ENCODE measurements around the gene PCDHGA10. TPM values are rescaled to one million over a fixed set of nuclear protein-coding genes. Genes with fewer than 3 reads are reported as not detected.

Gene PCDHGA10
- total and polyA plus RNA-seq, 9 of the 15 experiments (the other 6 are each of a cell fraction or from before 2014, with no cell fraction given): 0.01 to 0.11 (median 0.05) TPM

DNA sequence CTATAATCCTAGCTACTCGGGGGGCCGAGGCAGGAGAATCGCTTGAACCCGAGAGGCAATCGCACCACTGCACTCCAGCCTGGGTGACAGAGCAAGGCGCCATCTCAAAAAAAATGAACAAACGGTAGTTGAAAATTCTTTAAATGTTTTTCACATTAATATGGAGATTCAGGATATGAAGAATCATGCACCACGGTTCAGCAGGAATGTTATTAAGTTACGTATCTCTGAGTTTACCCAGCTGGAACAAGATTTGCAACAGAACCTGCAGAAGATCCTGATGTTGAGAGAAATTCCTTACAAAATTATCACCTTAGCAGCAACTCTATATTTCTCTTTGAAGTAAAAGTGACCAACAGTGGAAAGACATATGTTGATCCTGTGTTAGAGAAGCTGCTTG lies 27.6 kb downstream of the PCDHGA10 start:
- H3K9ac ChIP-seq (ENCODE audit: insufficient read depth in 1 of 2, low read depth in 2 of 2, low read length in 2 of 2): no peak overlapping the region
- ATAC-seq (no peak), DNase-seq (ENCODE audit: extremely low read depth in 1 of 4, low spot score in 3 of 4) (no peak), FAIRE-seq (no peak)
- no peaks in the 10 kb centered on the region for H3K36me3 ChIP-seq (ENCODE audit: control insufficient read depth, insufficient read depth, low read length)
- WGBS (ENCODE audit: insufficient coverage, low coverage, missing lambda C conversion rate): 0% methylated on average over 9 of the region's 9 CpGs
- H2AFZ ChIP-seq (ENCODE audit: low read depth, low read length): no peak overlapping the region
- H3K4me2 ChIP-seq (ENCODE audit: insufficient read depth, low read length): no peak overlapping the region
- intact Hi-C loops (cut with micrococcal nuclease): no loop called here
- ChIA-PET CTCF (ENCODE audit: low intra/inter-chr PET ratio) (no interaction called here), POLR2A (interaction anchor here (0.6 kb wide), 1 partner anchor 70 kb away, joined by 3 read pairs; the partner anchor contains the start of gene PCDHGB3)
- H3K27me3 ChIP-seq (ENCODE audit: control insufficient read depth in 2 of 2, insufficient read depth in 2 of 2, low read length in 2 of 2): peaks cover 0 to 16% of the 10 kb centered on the region in 2 experiments; a peak in 2 of 5 replicates
- no peaks in the 10 kb centered on the region for H3K79me2 ChIP-seq (ENCODE audit: control insufficient read depth, insufficient read depth, low read length)
- no peaks in the 10 kb centered on the region for H3K9me1 ChIP-seq (ENCODE audit: control insufficient read depth, insufficient read depth, low read length)
- TF ChIP-seq, protein P1, sequence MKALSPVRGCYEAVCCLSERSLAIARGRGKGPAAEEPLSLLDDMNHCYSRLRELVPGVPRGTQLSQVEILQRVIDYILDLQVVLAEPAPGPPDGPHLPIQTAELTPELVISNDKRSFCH (CRISPR knock-in tag; IDR thresholded peaks at IDR 0.05): no peak
- TF ChIP-seq, protein P1 (tag; IDR thresholded peaks at IDR 0.05): no peak
- TF ChIP-seq PPARD (CRISPR knock-in tag; IDR thresholded peaks at IDR 0.05) (no peak), NR2C1 (IDR thresholded peaks at IDR 0.05) (no peak), NR2C1 (tag; IDR thresholded peaks at IDR 0.05) (no peak), KLF10 (CRISPR knock-in tag; IDR thresholded peaks at IDR 0.05) (no peak), PRPF4 (IDR thresholded peaks at IDR 0.05; ENCODE audit: insufficient read depth, low read depth, low read length, poor library complexity, severe bottlenecking) (no peak), FOXJ2 (tag; IDR thresholded peaks at IDR 0.05) (no peak), STAT5A (IDR thresholded peaks at IDR 0.05; ENCODE audit: borderline replicate concordance, low read length) (no peak)
- TF ChIP-seq, protein P2, sequence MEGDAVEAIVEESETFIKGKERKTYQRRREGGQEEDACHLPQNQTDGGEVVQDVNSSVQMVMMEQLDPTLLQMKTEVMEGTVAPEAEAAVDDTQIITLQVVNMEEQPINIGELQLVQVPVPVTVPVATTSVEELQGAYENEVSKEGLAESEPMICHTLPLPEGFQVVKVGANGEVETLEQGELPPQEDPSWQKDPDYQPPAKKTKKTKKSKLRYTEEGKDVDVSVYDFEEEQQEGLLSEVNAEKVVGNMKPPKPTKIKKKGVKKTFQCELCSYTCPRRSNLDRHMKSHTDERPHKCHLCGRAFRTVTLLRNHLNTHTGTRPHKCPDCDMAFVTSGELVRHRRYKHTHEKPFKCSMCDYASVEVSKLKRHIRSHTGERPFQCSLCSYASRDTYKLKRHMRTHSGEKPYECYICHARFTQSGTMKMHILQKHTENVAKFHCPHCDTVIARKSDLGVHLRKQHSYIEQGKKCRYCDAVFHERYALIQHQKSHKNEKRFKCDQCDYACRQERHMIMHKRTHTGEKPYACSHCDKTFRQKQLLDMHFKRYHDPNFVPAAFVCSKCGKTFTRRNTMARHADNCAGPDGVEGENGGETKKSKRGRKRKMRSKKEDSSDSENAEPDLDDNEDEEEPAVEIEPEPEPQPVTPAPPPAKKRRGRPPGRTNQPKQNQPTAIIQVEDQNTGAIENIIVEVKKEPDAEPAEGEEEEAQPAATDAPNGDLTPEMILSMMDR (IDR thresholded peaks at IDR 0.05 in 2 of 3, conservative IDR thresholded peaks at IDR 0.05 in 1 of 3; ENCODE audit: insufficient read depth in 2 of 3, low read depth in 1 of 3, low read length in 3 of 3): no peak
- peaks cover 0 to 6% of the 10 kb centered on the region in 2 experiments; a peak in 1 of 5 replicates for H3K4me1 ChIP-seq (replicated peaks in 1 of 2; ENCODE audit: control insufficient read depth in 2 of 2, insufficient read depth in 2 of 2, low read length in 2 of 2)
- BruUV-seq (replicated peaks): no TSS peak
- no peaks in the 10 kb centered on the region for H4K20me1 ChIP-seq (replicated peaks; ENCODE audit: control insufficient read depth, insufficient read depth, low read length)
- H3K9me3 ChIP-seq (replicated peaks; ENCODE audit: control insufficient read depth, insufficient read depth, low read depth, low read length): no peaks in the 10 kb centered on the region
- in situ Hi-C loops (cut with MboI): no loop called here
- no peak overlapping the region for H3K27ac ChIP-seq (ENCODE audit: extremely low read depth, low read depth, low read length)
- no peak overlapping the region for H3K4me3 ChIP-seq
